Stimulated activated CD4-positive, alpha-beta T cell treated with anti-CD3 and anti-CD28 coated beads, Interleukin-4, amount 100 ng/mL, for 1 hour (primary cell): ENCODE results near the gene KIZ.
"Not testable (repeated sequence)": the region's sequence is repeated elsewhere in the genome, so short reads cannot be mapped to it uniquely, and the experiment has no call there.

Experiments
- DNase-seq: peaks from one replicate; pipeline ENCODE4 v3.0.0-alpha.2; 2020

KIZ gene

GRCh38 chr20:21139881-21140566 lies 14.1 kb downstream of the KIZ start:
- DNase-seq, result no peak

- DNase-seq, result no peak
Measured at GRCh38 chr20:21141825-21142224, 15.9 kb downstream of the KIZ start.

DNA sequence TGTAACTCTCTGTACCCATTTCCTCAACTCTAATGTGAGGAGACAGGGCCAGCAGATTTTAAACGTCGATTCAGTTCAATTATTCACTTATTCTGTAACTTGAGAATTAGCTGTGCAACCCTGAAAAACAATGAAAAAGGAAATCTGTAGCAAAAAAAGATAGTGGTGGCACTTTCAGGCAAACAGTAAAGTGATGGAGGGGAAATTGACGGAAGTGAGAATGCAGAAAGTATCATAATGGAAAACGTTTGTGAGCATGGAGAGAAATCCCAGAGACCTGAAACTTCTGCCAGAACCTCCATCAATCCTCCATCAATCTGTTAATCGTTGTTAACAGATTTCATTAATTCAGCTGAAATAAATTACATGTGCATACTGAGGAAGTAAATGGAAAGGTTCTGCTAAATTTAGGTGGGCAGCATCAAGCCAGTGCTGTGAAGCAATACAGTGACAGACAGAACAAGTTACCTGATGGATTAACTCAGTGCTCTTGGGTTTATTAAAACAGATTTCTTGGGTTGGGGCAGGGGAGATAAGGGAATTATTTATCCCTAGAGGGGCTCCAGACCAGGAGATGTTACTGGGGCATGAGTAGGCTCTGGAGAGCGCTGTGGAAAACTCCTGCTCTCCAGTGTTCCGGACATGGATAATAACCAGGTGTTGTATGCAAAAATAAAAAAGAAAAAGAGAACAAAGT lies 17.5 kb downstream of the KIZ start:
- no peak for DNase-seq

- DNase-seq, result no peak
Measured at GRCh38 chr20:21145424-21145823, 19.5 kb downstream of the KIZ start.

GRCh38 chr20:21146215-21146614 lies 20.3 kb downstream of the KIZ start:
- DNase-seq, result no peak

- no peak for DNase-seq
Measured at GRCh38 chr20:21147593-21147992, 21.7 kb downstream of the KIZ start.

DNA sequence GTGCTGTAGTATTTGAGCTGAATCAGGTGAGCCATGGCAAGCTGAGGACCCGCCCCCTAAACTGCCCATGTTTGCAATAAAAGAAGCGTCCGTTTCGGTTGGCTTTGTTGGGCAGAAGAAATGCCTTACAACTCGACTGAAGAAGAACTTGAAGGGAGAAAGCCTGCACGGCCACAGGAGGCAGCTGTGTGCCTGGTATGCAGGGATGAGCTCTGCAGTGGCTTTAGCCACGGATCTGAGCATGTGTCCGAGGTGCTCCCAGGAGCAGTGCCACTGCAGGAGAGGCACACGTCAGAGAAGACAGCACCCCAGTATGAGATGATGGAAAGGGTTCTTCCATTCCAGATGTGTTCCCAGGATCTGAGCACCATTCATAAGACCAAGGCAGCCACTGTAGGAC lies 23.5 kb downstream of the KIZ start:
- no peak for DNase-seq

DNA sequence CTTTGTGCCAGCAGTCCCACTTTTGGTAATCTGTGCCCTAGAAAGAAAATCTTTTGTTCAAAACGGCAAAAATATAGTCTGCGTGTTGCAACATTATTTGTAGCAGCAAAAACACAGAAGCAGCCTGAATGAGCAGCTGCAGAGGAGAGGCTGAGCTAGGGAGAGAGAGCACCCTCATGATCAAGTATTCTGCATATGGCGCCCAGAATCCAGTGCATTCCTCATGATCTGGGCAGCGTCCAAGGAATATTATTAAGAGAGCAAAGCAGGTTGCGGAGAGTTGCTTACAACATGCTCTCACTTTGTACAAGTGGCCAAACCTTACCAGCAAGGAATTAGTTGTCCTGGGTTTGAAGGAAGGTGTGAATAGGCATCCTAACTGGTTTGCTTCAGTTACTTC lies 25.9 kb downstream of the KIZ start:
- DNase-seq, result no peak

- no peak for DNase-seq
Measured at GRCh38 chr20:21154692-21155091, 28.8 kb downstream of the KIZ start.

GRCh38 chr20:21155268-21155667 lies 29.4 kb downstream of the KIZ start:
- DNase-seq, result no peak

GRCh38 chr20:21156266-21156665 lies 30.4 kb downstream of the KIZ start:
- DNase-seq, result no peak

GRCh38 chr20:21157006-21157405 lies 31.1 kb downstream of the KIZ start:
- no peak for DNase-seq

GRCh38 chr20:21159658-21160380 lies 33.9 kb downstream of the KIZ start:
- DNase-seq, result no peak

- no peak for DNase-seq
Measured at GRCh38 chr20:21161926-21162325, 36.0 kb downstream of the KIZ start.

GRCh38 chr20:21162631-21163030 lies 36.7 kb downstream of the KIZ start:
- no peak for DNase-seq

- DNase-seq, result no peak
Measured at GRCh38 chr20:21166801-21167200, 40.9 kb downstream of the KIZ start.

GRCh38 chr20:21167261-21167660 lies 41.4 kb downstream of the KIZ start:
- no peak for DNase-seq

- not testable (repeated sequence) for DNase-seq
Measured at GRCh38 chr20:21168061-21168460, 42.2 kb downstream of the KIZ start.

GRCh38 chr20:21172626-21173025 lies 46.7 kb downstream of the KIZ start:
- DNase-seq, result no peak

GRCh38 chr20:21173485-21173884 lies 47.6 kb downstream of the KIZ start:
- no peak for DNase-seq

DNA sequence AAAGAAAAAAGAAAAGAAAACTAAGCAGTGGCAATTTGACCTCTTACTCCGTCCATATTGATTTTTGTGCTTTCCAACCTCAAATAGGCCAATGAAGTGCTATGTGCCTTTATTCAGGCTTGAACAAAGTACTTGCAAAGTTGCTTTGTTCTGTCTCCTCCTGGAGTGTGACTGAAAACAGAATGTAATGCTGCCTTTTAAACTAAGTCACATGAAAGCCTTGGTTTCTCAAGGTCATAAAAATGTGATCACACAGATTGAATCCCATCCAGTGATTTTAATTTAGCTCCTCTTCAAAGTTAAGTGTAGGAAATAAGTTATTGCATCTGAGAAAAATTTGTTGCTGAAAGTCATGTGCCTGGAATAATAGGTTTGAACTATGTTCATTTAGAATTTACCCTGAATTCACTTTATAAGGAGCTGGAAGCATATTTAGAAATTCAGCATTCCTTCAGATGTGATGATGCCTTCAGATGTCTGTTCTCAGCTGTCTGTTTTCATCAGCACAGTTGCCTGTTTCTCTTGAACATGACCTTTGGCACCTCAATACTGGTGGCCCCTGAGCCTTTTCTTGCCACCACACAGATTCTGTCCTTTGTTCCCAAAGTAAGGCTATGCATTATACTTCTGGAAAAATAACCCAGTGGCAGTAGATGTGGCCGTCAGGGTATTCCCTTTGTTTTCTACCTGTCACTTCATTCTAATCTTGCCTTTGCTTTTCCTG lies 48.8 kb downstream of the KIZ start:
- no peak for DNase-seq

- DNase-seq, result no peak
Measured at GRCh38 chr20:21175433-21175832, 49.6 kb downstream of the KIZ start.

DNA sequence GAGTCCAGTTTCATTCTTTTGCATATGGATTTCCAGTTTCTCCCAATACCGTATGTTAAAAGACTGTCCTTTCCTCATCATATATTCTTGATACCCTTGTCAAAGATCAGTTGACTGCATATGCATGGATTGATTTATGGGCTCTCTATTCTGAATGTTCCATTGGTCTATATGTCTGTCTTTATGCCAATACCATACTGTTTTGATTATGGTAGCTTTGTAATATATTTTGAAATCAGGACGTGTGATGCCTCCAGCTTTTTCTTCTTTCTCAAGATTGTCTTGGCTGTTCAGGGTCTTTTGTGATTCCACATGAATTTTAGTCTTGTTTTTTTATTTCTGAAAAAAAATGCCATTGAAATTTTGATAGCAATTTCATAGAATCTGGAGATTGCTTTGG lies 51.9 kb downstream of the KIZ start:
- no peak for DNase-seq
